ENCODE measurements around the gene RCOR2.

Gene RCOR2

DNA sequence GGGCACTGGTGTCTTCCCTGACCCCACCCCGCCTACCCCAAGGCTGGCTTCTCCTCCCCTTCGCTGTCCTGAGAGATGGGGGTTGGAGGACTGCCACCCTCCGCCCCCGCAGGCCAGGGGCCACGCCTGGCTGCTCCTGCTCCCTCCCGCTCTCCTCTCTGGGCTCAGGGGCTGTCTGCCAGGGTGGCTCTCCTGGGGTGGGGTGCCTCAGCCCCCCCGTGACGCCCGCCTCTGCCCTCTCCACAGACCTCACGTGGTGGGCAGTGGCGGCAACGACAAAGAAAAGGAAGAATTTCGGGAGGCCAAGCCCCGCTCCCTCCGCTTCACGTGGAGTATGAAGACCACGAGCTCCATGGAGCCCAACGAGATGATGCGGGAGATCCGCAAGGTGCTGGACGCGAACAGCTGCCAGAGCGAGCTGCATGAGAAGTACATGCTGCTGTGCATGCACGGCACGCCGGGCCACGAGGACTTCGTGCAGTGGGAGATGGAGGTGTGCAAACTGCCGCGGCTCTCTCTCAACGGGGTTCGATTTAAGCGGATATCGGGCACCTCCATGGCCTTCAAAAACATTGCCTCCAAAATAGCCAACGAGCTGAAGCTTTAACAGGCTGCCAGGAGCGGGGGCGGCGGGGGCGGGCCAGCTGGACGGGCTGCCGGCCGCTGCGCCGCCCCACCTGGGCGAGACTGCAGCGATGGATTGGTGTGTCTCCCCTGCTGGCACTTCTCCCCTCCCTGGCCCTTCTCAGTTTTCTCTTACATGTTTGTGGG, 8.1 kb downstream of the RCOR2 start:
- Histone ChIP-seq H3K9me3 (ENCODE audit: control insufficient read depth, low read length) (no peaks in the 10 kb centered on the region), H3K4me3 (ENCODE audit: low read depth, low read length) (no peak overlapping the region), H3K27me3 (ENCODE audit: control insufficient read depth, insufficient read depth, low read length) (no peaks in the 10 kb centered on the region), H3K27ac (no peak overlapping the region), H2AFZ (no peak overlapping the region), H3K9ac (no peak overlapping the region), H3K36me3 (ENCODE audit: control insufficient read depth, insufficient read depth, low read length) (no peaks in the 10 kb centered on the region), H3K4me1 (no peaks in the 10 kb centered on the region), H3K4me2 (ENCODE audit: low read length) (no peak overlapping the region), H3K79me2 (no peaks in the 10 kb centered on the region)
- TF ChIP-seq, protein P1, sequence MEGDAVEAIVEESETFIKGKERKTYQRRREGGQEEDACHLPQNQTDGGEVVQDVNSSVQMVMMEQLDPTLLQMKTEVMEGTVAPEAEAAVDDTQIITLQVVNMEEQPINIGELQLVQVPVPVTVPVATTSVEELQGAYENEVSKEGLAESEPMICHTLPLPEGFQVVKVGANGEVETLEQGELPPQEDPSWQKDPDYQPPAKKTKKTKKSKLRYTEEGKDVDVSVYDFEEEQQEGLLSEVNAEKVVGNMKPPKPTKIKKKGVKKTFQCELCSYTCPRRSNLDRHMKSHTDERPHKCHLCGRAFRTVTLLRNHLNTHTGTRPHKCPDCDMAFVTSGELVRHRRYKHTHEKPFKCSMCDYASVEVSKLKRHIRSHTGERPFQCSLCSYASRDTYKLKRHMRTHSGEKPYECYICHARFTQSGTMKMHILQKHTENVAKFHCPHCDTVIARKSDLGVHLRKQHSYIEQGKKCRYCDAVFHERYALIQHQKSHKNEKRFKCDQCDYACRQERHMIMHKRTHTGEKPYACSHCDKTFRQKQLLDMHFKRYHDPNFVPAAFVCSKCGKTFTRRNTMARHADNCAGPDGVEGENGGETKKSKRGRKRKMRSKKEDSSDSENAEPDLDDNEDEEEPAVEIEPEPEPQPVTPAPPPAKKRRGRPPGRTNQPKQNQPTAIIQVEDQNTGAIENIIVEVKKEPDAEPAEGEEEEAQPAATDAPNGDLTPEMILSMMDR (IDR thresholded peaks at IDR 0.05) = no peak

DNA sequence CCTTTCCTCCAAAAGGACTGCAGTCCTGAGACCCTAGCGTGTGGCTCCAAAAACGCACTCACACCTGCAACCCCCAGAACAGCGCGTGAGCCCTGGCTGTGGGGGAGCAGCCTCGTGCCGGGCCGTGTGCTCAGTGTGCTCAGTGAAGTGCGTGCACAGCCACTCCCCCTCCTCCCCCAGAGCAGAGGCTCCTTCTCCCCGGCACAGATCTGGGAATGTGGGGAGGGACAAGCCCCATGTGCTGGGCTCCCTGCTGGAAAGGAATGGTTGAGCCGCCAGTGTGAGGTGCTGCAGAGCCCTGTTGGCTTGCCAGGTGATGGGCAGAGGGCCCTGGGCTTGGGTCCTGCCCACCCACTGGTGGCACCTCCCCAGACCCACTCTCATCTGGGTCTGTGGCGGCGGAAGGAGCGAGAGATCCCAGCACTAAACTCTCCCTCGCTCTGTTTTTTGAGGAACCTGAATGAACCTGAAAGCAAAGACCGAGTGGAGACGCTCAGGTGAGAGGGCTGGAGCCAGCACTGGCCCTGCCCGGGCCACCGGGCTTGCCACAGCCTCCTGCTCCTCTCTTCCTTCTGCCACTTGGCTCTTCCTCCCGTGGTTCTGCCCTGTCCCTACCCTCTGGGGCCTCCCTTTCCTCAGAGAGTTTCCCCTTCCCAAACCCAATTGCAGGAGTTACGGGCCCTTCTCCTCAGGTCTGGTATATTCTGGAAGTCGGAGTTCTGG, 9.0 kb downstream of the RCOR2 start:
- H2AFZ ChIP-seq = no peak overlapping the region
- H3K9ac ChIP-seq = no peak overlapping the region
- no peak overlapping the region for H3K4me3 ChIP-seq (ENCODE audit: low read depth, low read length)
- H3K79me2 ChIP-seq = no peaks in the 10 kb centered on the region
- H3K27ac ChIP-seq = no peak overlapping the region
- H3K4me2 ChIP-seq (ENCODE audit: low read length) = no peak overlapping the region
- no peaks in the 10 kb centered on the region for H3K9me3 ChIP-seq (ENCODE audit: control insufficient read depth, low read length)
- TF ChIP-seq, protein P1 (IDR thresholded peaks at IDR 0.05) = no peak
- no peaks in the 10 kb centered on the region for H3K36me3 ChIP-seq (ENCODE audit: control insufficient read depth, insufficient read depth, low read length)
- H3K4me1 ChIP-seq = no peaks in the 10 kb centered on the region
- H3K27me3 ChIP-seq (ENCODE audit: control insufficient read depth, insufficient read depth, low read length) = no peaks in the 10 kb centered on the region

DNA sequence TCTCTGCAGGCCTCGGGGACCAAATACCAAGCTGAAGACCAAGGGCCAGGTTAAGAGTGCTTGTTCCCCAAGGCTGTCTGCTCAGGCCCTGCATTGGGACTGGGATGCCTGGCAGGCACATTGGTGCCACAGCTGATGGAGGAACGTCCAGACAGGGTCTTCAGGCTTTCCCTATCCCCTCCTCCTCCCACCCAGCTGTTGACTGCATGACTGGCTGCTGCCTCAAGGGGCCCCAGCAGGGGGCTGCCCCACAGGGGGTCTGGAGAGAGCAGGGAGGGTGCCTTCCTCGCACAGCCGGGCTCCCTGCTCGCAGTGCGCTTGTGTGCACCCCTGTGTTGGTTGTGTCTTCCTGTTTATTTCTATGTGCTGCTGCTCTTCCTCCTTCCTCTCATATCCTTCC, 9.9 kb downstream of the RCOR2 start:
- Histone ChIP-seq H3K4me1 (no peaks in the 10 kb centered on the region), H3K4me2 (ENCODE audit: low read length) (no peak overlapping the region), H3K36me3 (ENCODE audit: control insufficient read depth, insufficient read depth, low read length) (no peaks in the 10 kb centered on the region), H3K9me3 (ENCODE audit: control insufficient read depth, low read length) (no peaks in the 10 kb centered on the region), H3K27me3 (ENCODE audit: control insufficient read depth, insufficient read depth, low read length) (no peaks in the 10 kb centered on the region), H3K9ac (no peak overlapping the region), H3K4me3 (ENCODE audit: low read depth, low read length) (no peak overlapping the region), H3K27ac (no peak overlapping the region), H3K79me2 (no peaks in the 10 kb centered on the region), H2AFZ (no peak overlapping the region)
- TF ChIP-seq, protein P1 (IDR thresholded peaks at IDR 0.05) = no peak

DNA sequence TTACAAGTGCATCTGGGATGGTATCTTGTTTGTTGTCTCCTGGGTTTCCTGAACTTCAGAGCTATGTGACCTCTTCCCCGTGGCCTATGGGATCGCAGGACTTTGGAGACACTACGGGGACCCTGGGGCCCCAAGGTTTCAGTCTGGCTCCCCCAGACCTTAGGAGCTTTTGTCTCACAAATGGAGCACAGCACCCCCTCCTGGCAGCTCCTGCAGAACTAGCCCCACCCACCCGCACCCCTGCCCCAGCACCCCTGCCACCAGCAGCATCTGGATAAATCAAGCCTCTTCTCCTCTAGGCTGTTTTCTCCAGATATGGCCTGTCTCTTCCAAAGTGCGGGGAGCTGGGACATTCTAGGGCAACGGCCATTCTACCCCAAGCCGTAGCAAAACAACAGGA, 10.4 kb downstream of the RCOR2 start:
- no peaks in the 10 kb centered on the region for H3K36me3 ChIP-seq (ENCODE audit: control insufficient read depth, insufficient read depth, low read length)

More for the DNA sequence above, 10.4 kb downstream of the RCOR2 start:
- no peak overlapping the region for H3K9ac ChIP-seq
- H3K79me2 ChIP-seq = no peaks in the 10 kb centered on the region
- no peak overlapping the region for H3K4me2 ChIP-seq (ENCODE audit: low read length)
- no peak overlapping the region for H3K27ac ChIP-seq
- no peak overlapping the region for H3K4me3 ChIP-seq (ENCODE audit: low read depth, low read length)
- no peaks in the 10 kb centered on the region for H3K27me3 ChIP-seq (ENCODE audit: control insufficient read depth, insufficient read depth, low read length)
- H2AFZ ChIP-seq = no peak overlapping the region
- TF ChIP-seq, protein P1 (IDR thresholded peaks at IDR 0.05) = no peak
- no peaks in the 10 kb centered on the region for H3K9me3 ChIP-seq (ENCODE audit: control insufficient read depth, low read length)
- no peaks in the 10 kb centered on the region for H3K4me1 ChIP-seq

All from parathyroid adenoma (tissue), 2 donors.